ENCODE data around the gene AMPH. TPM values are rescaled to one million over a fixed set of nuclear protein-coding genes. Genes with fewer than 3 reads are reported as not detected.
"Not testable (repeated sequence)": the region's sequence is repeated elsewhere in the genome, so short reads cannot be mapped to it uniquely, and the experiment has no call there.

AMPH gene
- polyA plus RNA-seq, 1 experiment = 1.5 TPM

- H3K36me3 ChIP-seq (ENCODE audit: control insufficient read depth, insufficient read depth, low read length) = no peaks in the 10 kb centered on the region
- no peak for DNase-seq (ENCODE audit: low read depth)
- H3K4me3 ChIP-seq (ENCODE audit: low read depth, low read length) = no peak overlapping the region
- POLR2A ChIA-PET = no interaction called here
- CTCF ChIA-PET = interaction anchor here (0.6 to 4.6 kb wide), 18 partner anchors 10 to 258 kb away, joined by 3 to 77 read pairs (median 4); partner anchors contain the start of gene STARD3NL
- TF ChIP-seq, protein P1, sequence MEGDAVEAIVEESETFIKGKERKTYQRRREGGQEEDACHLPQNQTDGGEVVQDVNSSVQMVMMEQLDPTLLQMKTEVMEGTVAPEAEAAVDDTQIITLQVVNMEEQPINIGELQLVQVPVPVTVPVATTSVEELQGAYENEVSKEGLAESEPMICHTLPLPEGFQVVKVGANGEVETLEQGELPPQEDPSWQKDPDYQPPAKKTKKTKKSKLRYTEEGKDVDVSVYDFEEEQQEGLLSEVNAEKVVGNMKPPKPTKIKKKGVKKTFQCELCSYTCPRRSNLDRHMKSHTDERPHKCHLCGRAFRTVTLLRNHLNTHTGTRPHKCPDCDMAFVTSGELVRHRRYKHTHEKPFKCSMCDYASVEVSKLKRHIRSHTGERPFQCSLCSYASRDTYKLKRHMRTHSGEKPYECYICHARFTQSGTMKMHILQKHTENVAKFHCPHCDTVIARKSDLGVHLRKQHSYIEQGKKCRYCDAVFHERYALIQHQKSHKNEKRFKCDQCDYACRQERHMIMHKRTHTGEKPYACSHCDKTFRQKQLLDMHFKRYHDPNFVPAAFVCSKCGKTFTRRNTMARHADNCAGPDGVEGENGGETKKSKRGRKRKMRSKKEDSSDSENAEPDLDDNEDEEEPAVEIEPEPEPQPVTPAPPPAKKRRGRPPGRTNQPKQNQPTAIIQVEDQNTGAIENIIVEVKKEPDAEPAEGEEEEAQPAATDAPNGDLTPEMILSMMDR (IDR thresholded peaks at IDR 0.05; ENCODE audit: insufficient read depth, low read depth, low read length) = no peak
- H3K27me3 ChIP-seq (ENCODE audit: control insufficient read depth, insufficient read depth, low read length) = no peaks in the 10 kb centered on the region; the same call in 1 of the 2 replicates
These were observed 263.8 kb downstream of the AMPH start for GRCh38 chr7:38367301-38367890.

GRCh38 chr7:38363379-38363778 lies 267.8 kb downstream of the AMPH start:
- H3K36me3 ChIP-seq (ENCODE audit: control insufficient read depth, insufficient read depth, low read length); H3K27me3 ChIP-seq (ENCODE audit: control insufficient read depth, insufficient read depth, low read length); POLR2A ChIA-PET; H3K4me3 ChIP-seq (ENCODE audit: low read depth, low read length); DNase-seq (ENCODE audit: low read depth): not testable (repeated sequence)
- CTCF ChIA-PET = interaction anchor here (0.7 to 1.7 kb wide), 6 partner anchors 13 to 153 kb away, joined by 3 to 4 read pairs (median 4); no protein-coding TSS in a partner anchor
- TF ChIP-seq, protein P1 (IDR thresholded peaks at IDR 0.05; ENCODE audit: insufficient read depth, low read depth, low read length) = peak; percentile 62

DNA sequence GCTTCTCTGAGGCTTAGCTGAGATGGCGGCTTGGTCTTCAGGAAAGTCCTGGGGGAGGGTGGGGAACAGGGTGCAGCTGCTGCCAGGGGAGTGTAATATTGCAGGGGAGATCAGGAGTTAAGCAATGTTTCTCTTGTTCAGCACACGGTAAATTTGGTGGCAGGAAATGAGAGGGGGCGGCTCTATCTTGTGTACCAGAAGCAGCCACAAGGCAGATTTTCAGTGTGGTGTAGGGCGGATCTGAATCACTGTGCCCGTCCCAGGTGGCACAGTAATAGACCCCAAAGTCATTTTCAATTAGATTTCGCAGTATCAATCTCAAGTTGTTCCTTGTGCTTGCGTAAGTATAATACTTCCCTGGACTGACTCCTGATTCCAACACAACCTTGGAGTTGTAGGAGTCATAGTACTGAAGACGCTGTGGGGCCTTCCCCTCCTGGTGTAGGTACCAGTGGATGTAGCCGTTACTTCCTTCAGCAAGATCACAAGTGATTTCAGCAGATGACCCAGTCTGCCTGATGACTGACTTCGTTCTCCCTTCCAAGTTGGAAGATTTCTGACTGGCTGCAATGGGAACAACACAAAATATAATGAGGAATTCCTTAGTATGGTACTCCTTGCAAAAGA lies 268.4 kb downstream of the AMPH start:
- CTCF ChIA-PET = interaction anchor here (0.9 to 2.5 kb wide), 5 partner anchors 8 to 147 kb away, joined by 3 to 19 read pairs (median 4); no protein-coding TSS in a partner anchor
- DNase-seq (ENCODE audit: low read depth); H3K36me3 ChIP-seq (ENCODE audit: control insufficient read depth, insufficient read depth, low read length); POLR2A ChIA-PET; H3K4me3 ChIP-seq (ENCODE audit: low read depth, low read length); H3K27me3 ChIP-seq (ENCODE audit: control insufficient read depth, insufficient read depth, low read length): not testable (repeated sequence)

- ChIA-PET POLR2A (no interaction called here), CTCF (interaction anchor here (2.5 kb wide), 1 partner anchor 10 kb away, joined by 19 read pairs; no protein-coding TSS in a partner anchor)
- TF ChIP-seq, protein P1 (IDR thresholded peaks at IDR 0.05; ENCODE audit: insufficient read depth, low read depth, low read length) = no peak
- DNase-seq (ENCODE audit: low read depth) = no peak
- H3K4me3 ChIP-seq (ENCODE audit: low read depth, low read length) = no peak overlapping the region
- no peaks in the 10 kb centered on the region for H3K36me3 ChIP-seq (ENCODE audit: control insufficient read depth, insufficient read depth, low read length)
- no peaks in the 10 kb centered on the region for H3K27me3 ChIP-seq (ENCODE audit: control insufficient read depth, insufficient read depth, low read length)
These were observed 270.4 kb downstream of the AMPH start for GRCh38 chr7:38360776-38361175.

- CTCF ChIA-PET = interaction anchor here (1.0 to 4.0 kb wide), 3 partner anchors 10 to 14 kb away, joined by 3 to 19 read pairs (median 4); no protein-coding TSS in a partner anchor
- TF ChIP-seq, protein P1 (IDR thresholded peaks at IDR 0.05; ENCODE audit: insufficient read depth, low read depth, low read length) = peak; percentile 32
- H3K36me3 ChIP-seq (ENCODE audit: control insufficient read depth, insufficient read depth, low read length); H3K4me3 ChIP-seq (ENCODE audit: low read depth, low read length); POLR2A ChIA-PET; H3K27me3 ChIP-seq (ENCODE audit: control insufficient read depth, insufficient read depth, low read length); DNase-seq (ENCODE audit: low read depth): not testable (repeated sequence)
These were observed 272.0 kb downstream of the AMPH start for GRCh38 chr7:38359071-38359601.

DNA sequence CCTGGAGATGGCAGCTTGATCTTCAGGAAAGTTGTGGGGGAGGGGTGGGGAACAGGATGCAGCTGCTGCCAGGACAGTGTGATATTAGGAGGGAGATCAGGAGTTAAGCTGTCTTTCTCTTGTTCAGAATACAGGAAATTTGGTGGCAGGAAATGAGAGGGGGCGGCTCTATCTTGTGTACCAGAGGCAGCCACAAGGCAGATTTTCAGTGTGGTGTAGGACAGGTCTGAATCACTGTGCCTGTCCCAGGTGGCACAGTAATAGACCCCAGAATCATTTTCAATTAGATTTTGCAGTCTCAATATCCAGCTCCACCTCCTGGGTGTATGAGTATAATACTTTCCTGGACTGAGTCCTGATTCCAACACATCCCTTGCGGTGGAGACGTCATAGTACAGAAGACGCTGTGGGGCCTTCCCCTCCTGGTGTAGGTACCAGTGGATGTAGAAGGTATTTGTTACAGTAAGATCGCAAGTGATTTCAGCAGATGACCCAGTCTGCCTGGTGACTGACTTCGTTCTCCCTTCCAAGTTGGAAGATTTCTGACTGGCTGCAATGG lies 272.8 kb downstream of the AMPH start:
- DNase-seq (ENCODE audit: low read depth); H3K4me3 ChIP-seq (ENCODE audit: low read depth, low read length); POLR2A ChIA-PET; H3K36me3 ChIP-seq (ENCODE audit: control insufficient read depth, insufficient read depth, low read length); H3K27me3 ChIP-seq (ENCODE audit: control insufficient read depth, insufficient read depth, low read length): not testable (repeated sequence)
- CTCF ChIA-PET = interaction anchor here (1.0 to 4.0 kb wide), 4 partner anchors 11 to 250 kb away, joined by 3 to 19 read pairs (median 4); no protein-coding TSS in a partner anchor

All from BJ (cell line).